ENCODE data around the gene ERVH48-1.

The ERVH48-1 gene

DNA sequence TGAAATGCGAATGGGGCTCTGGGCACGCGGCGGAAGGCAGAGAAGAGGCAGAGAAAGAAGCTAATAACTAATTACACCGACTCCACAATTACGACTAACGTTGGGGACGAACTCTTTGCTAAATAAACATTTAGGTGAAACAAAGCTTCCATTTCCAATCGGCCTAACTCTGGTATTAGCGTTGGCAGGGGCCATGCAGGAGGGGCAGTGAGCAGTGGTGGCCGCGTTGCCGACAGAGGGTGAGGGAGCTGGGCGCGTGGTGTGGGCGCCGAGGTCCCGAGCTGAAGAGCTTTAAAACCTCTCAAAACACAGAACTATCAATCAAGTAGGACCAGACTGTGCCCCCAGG is 32.9 kb downstream of the ERVH48-1 start (continued):
- TF ChIP-seq REPIN1 (tag by site-specific recombination; IDR thresholded peaks at IDR 0.05; ENCODE audit: low read depth) (no peak; the same call in 1 of the 2 replicates), ZNF146 (tag by site-specific recombination; IDR thresholded peaks at IDR 0.05) (no peak), GFI1B (tag by site-specific recombination; IDR thresholded peaks at IDR 0.05) (no peak), ZBTB21 (tag by site-specific recombination; IDR thresholded peaks at IDR 0.05) (peak; percentile 62; the same call in 1 of the 2 replicates), SALL2 (tag by site-specific recombination; IDR thresholded peaks at IDR 0.05; ENCODE audit: borderline replicate concordance) (no peak), ZBTB48 (tag by site-specific recombination; IDR thresholded peaks at IDR 0.05) (peak; percentile 70), ZNF24 (tag by site-specific recombination; IDR thresholded peaks at IDR 0.05) (peak; percentile 54; the same call in 1 of the 2 replicates)
- TF ChIP-seq, protein P1, sequence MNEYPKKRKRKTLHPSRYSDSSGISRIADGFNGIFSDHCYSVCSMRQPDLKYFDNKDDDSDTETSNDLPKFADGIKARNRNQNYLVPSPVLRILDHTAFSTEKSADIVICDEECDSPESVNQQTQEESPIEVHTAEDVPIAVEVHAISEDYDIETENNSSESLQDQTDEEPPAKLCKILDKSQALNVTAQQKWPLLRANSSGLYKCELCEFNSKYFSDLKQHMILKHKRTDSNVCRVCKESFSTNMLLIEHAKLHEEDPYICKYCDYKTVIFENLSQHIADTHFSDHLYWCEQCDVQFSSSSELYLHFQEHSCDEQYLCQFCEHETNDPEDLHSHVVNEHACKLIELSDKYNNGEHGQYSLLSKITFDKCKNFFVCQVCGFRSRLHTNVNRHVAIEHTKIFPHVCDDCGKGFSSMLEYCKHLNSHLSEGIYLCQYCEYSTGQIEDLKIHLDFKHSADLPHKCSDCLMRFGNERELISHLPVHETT (tag by site-specific recombination; IDR thresholded peaks at IDR 0.05): 0 out of 2 replicates have a peak, but pooled peaks have one; percentile 22
- TF ChIP-seq, protein P2, sequence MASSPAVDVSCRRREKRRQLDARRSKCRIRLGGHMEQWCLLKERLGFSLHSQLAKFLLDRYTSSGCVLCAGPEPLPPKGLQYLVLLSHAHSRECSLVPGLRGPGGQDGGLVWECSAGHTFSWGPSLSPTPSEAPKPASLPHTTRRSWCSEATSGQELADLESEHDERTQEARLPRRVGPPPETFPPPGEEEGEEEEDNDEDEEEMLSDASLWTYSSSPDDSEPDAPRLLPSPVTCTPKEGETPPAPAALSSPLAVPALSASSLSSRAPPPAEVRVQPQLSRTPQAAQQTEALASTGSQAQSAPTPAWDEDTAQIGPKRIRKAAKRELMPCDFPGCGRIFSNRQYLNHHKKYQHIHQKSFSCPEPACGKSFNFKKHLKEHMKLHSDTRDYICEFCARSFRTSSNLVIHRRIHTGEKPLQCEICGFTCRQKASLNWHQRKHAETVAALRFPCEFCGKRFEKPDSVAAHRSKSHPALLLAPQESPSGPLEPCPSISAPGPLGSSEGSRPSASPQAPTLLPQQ (tag by site-specific recombination; IDR thresholded peaks at IDR 0.05): peak; percentile 20
- TF ChIP-seq, protein P3, sequence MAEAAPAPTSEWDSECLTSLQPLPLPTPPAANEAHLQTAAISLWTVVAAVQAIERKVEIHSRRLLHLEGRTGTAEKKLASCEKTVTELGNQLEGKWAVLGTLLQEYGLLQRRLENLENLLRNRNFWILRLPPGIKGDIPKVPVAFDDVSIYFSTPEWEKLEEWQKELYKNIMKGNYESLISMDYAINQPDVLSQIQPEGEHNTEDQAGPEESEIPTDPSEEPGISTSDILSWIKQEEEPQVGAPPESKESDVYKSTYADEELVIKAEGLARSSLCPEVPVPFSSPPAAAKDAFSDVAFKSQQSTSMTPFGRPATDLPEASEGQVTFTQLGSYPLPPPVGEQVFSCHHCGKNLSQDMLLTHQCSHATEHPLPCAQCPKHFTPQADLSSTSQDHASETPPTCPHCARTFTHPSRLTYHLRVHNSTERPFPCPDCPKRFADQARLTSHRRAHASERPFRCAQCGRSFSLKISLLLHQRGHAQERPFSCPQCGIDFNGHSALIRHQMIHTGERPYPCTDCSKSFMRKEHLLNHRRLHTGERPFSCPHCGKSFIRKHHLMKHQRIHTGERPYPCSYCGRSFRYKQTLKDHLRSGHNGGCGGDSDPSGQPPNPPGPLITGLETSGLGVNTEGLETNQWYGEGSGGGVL (tag by site-specific recombination; IDR thresholded peaks at IDR 0.05): no peak; the same call in 1 of the 2 replicates
- TF ChIP-seq, protein P4, sequence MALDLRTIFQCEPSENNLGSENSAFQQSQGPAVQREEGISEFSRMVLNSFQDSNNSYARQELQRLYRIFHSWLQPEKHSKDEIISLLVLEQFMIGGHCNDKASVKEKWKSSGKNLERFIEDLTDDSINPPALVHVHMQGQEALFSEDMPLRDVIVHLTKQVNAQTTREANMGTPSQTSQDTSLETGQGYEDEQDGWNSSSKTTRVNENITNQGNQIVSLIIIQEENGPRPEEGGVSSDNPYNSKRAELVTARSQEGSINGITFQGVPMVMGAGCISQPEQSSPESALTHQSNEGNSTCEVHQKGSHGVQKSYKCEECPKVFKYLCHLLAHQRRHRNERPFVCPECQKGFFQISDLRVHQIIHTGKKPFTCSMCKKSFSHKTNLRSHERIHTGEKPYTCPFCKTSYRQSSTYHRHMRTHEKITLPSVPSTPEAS (tag by site-specific recombination; IDR thresholded peaks at IDR 0.05): 0 out of 2 replicates have a peak, but pooled peaks have one; percentile 17
- TF ChIP-seq, protein P5, sequence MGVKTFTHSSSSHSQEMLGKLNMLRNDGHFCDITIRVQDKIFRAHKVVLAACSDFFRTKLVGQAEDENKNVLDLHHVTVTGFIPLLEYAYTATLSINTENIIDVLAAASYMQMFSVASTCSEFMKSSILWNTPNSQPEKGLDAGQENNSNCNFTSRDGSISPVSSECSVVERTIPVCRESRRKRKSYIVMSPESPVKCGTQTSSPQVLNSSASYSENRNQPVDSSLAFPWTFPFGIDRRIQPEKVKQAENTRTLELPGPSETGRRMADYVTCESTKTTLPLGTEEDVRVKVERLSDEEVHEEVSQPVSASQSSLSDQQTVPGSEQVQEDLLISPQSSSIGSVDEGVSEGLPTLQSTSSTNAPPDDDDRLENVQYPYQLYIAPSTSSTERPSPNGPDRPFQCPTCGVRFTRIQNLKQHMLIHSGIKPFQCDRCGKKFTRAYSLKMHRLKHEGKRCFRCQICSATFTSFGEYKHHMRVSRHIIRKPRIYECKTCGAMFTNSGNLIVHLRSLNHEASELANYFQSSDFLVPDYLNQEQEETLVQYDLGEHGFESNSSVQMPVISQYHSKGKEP (tag by site-specific recombination; IDR thresholded peaks at IDR 0.05): peak; percentile 11; the same call in 1 of the 2 replicates

DNA sequence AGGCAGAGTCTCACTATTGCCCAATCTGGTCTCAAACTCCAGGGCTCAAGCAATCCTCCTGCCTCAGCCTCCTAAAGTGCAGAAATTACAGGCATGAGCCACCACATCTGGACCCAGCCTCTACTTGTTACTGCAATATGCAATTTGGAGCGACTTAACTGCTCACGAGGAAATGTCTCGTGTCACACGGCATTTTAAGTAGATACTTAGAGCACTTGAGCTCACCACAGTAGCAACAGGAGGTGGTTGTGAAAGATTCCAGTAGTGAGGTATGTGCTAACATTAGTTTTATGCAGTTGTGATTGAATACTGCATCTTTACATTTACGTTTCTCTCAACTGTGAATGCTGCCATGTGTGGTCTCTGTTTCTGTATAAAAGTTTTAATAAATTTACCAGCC is 38.1 kb downstream of the ERVH48-1 start:
- ChIA-PET POLR2A (interaction anchor here (0.8 kb wide), 1 partner anchor 9 kb away, joined by 3 read pairs; no protein-coding TSS in a partner anchor), CTCF (no interaction called here)
- Histone ChIP-seq H3K36me3 (ENCODE audit: control insufficient read depth in 2 of 2, insufficient read depth in 1 of 2, low read length in 2 of 2) (peaks cover 0 to 6% of the 10 kb centered on the region in 2 experiments; a peak in 2 of 3 replicates), H3K9me3 (ENCODE audit: control insufficient read depth, insufficient read depth, low read depth, low read length) (no peaks in the 10 kb centered on the region), H3K4me3 (ENCODE audit: low read depth, low read length) (no peak overlapping the region), H3K27ac (ENCODE audit: extremely low read depth, low read depth, low read length) (no peak overlapping the region), H3K4me1 (ENCODE audit: control insufficient read depth, insufficient read depth, low read length) (peaks cover 1% of the 10 kb centered on the region; the same call in 1 of the 2 replicates)
- TF ChIP-seq ZBTB7A (tag by site-specific recombination; IDR thresholded peaks at IDR 0.05; ENCODE audit: low read depth): no peak
- peak; percentile 78 for TF ChIP-seq SCRT2 (tag by site-specific recombination; IDR thresholded peaks at IDR 0.05)
- TF ChIP-seq ZNF670 (tag by site-specific recombination; IDR thresholded peaks at IDR 0.05; ENCODE audit: low read depth): no peak
- TF ChIP-seq ZNF350 (tag by site-specific recombination; IDR thresholded peaks at IDR 0.05): no peak
- no peak for TF ChIP-seq ZNF600 (tag by site-specific recombination; IDR thresholded peaks at IDR 0.05)
- TF ChIP-seq, protein P6, sequence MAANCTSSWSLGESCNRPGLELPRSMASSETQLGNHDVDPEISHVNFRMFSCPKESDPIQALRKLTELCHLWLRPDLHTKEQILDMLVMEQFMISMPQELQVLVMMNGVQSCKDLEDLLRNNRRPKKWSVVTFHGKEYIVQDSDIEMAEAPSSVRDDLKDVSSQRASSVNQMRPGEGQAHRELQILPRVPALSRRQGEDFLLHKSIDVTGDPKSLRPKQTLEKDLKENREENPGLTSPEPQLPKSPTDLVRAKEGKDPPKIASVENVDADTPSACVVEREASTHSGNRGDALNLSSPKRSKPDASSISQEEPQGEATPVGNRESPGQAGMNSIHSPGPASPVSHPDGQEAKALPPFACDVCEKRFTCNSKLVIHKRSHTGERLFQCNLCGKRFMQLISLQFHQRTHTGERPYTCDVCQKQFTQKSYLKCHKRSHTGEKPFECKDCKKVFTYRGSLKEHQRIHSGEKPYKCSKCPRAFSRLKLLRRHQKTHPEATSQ (tag by site-specific recombination; IDR thresholded peaks at IDR 0.05): no peak
- TF ChIP-seq ZNF221 (tag by site-specific recombination; IDR thresholded peaks at IDR 0.05; ENCODE audit: borderline replicate concordance): no peak
- TF ChIP-seq ZNF202 (tag by site-specific recombination; IDR thresholded peaks at IDR 0.05; ENCODE audit: borderline replicate concordance): no peak
- peak; percentile 49; the same call in 1 of the 2 replicates for TF ChIP-seq OSR2 (tag by site-specific recombination; IDR thresholded peaks at IDR 0.05)

Data from HEK293 (cell line).